OCI-LY1 (cell line): Measurements from ENCODE around the gene RNF38.
"Not testable (repeated sequence)": the region's sequence is repeated elsewhere in the genome, so short reads cannot be mapped to it uniquely, and the experiment has no call there.

Source experiments
- H2AFZ ChIP-seq: fragments of 200-600 bp; sonication (generic), shearing (Covaris generic); 2 replicates; pipeline ENCODE4 v1.6.0; 2014; ENCODE audit warnings: antibody characterized with exemption, mild to moderate bottlenecking, low read length
- H3F3A ChIP-seq: fragments of 200-600 bp; sonication (generic), shearing (Covaris generic); 2 replicates; pipeline ENCODE4 v1.6.0; 2014; ENCODE audit warnings: mild to moderate bottlenecking, antibody characterized with exemption, low read length, moderate library complexity; ENCODE audit not compliant: insufficient read depth
- H3K27ac ChIP-seq: fragments of 200-600 bp; sonication (generic); 2 replicates; pipeline ENCODE4 v1.5.1; 2014; ENCODE audit warnings: low read length, mixed run types, mild to moderate bottlenecking, low read depth; ENCODE audit not compliant: poor library complexity, severe bottlenecking
- H3K27me3 ChIP-seq: fragments of 200-600 bp; sonication (generic); 2 replicates; pipeline ENCODE4 v1.6.0; 2014; ENCODE audit warnings: antibody characterized with exemption, mild to moderate bottlenecking, low read length, moderate library complexity; ENCODE audit not compliant: insufficient read depth
- H3K36me3 ChIP-seq: fragments of 200-600 bp; sonication (generic); 2 replicates; pipeline ENCODE4 v1.6.1; 2014; ENCODE audit warnings: mild to moderate bottlenecking, antibody characterized with exemption, low read length, moderate library complexity, mixed read lengths; ENCODE audit not compliant: insufficient read depth
- H3K4me1 ChIP-seq: fragments of 200-600 bp; sonication (generic); 2 replicates; pipeline ENCODE4 v1.5.1; 2014; ENCODE audit warnings: mild to moderate bottlenecking, low read length, moderate library complexity; ENCODE audit not compliant: insufficient read depth, severe bottlenecking
- H3K4me2 ChIP-seq: fragments of 200-600 bp; sonication (generic), shearing (Covaris generic); 2 replicates; pipeline ENCODE4 v1.6.1; 2014; ENCODE audit warnings: low read length
- H3K4me3 ChIP-seq: fragments of 200-600 bp; sonication (generic); 2 replicates; pipeline ENCODE4 v1.5.1; 2014; ENCODE audit warnings: low read length, low read depth, mild to moderate bottlenecking, mixed read lengths; ENCODE audit not compliant: poor library complexity, severe bottlenecking
- H3K79me2 ChIP-seq: fragments of 200-600 bp; shearing (Covaris generic); 2 replicates; pipeline ENCODE4 v1.6.1; 2016; ENCODE audit warnings: mixed run types, low read length, mixed read lengths; ENCODE audit not compliant: insufficient read depth
- H3K9ac ChIP-seq: fragments of 200-600 bp; sonication (generic), shearing (Covaris generic); 2 replicates; pipeline ENCODE4 v1.6.1; 2014; ENCODE audit warnings: mild to moderate bottlenecking, low read length, mixed read lengths
- H3K9me2 ChIP-seq: fragments of 200-600 bp; sonication (generic), shearing (Covaris generic); 2 replicates; pipeline ENCODE4 v1.6.1; 2014; ENCODE audit warnings: low read depth, mild to moderate bottlenecking, low read length, mixed read lengths
- H3K9me3 ChIP-seq: fragments of 200-600 bp; shearing (Covaris generic); 2 replicates; pipeline ENCODE4 v1.6.1; 2014; ENCODE audit warnings: low read length, mixed read lengths
- H4K20me1 ChIP-seq: fragments of 200-600 bp; sonication (generic), shearing (Covaris generic); 2 replicates; pipeline ENCODE4 v1.6.0; 2016; ENCODE audit warnings: mild to moderate bottlenecking, low read length; ENCODE audit not compliant: insufficient read depth
- CTCF ChIP-seq: fragments of 200-600 bp; sonication (generic), shearing (Covaris generic); IDR thresholded peaks from 2 replicates; pipeline ENCODE4 v1.5.1; 2017; ENCODE audit warnings: mild to moderate bottlenecking, antibody characterized with exemption, low read length, moderate library complexity, mixed read lengths
- EZH2 ChIP-seq: fragments of 200-600 bp; sonication (generic), shearing (Covaris generic); IDR thresholded peaks from 2 replicates; pipeline ENCODE4 v1.8.0; 2017; ENCODE audit warnings: borderline replicate concordance, mixed run types, mild to moderate bottlenecking, antibody characterized with exemption, low read length, moderate library complexity, mixed read lengths

The RNF38 gene

GRCh38 chr9:36325081-36325828 is 74.8 kb downstream of the RNF38 start:
- H3K27ac ChIP-seq: no peak overlapping the region
- no peak for TF ChIP-seq CTCF
- no peak for TF ChIP-seq EZH2
- H3K79me2 ChIP-seq: no peaks in the 10 kb centered on the region
- no peaks in the 10 kb centered on the region for H3F3A ChIP-seq
- no peak overlapping the region for H3K4me2 ChIP-seq
- no peaks in the 10 kb centered on the region for H3K9me3 ChIP-seq
- no peaks in the 10 kb centered on the region for H3K36me3 ChIP-seq
- H2AFZ ChIP-seq: no peak overlapping the region
- H3K9me2 ChIP-seq: no peaks in the 10 kb centered on the region
- H3K4me3 ChIP-seq: no peak overlapping the region
- no peaks in the 10 kb centered on the region for H3K27me3 ChIP-seq
- H3K4me1 ChIP-seq: no peaks in the 10 kb centered on the region
- H3K9ac ChIP-seq: no peak overlapping the region
- H4K20me1 ChIP-seq: no peaks in the 10 kb centered on the region

GRCh38 chr9:36323926-36324325 is 76.1 kb downstream of the RNF38 start:
- TF ChIP-seq EZH2 (no peak), CTCF (no peak)
- no peaks in the 10 kb centered on the region for H3K9me3 ChIP-seq
- H3F3A ChIP-seq: no peaks in the 10 kb centered on the region
- no peak overlapping the region for H3K4me2 ChIP-seq
- H4K20me1 ChIP-seq: no peaks in the 10 kb centered on the region
- H3K4me1 ChIP-seq: no peaks in the 10 kb centered on the region
- H3K27ac ChIP-seq: no peak overlapping the region
- no peak overlapping the region for H3K9ac ChIP-seq
- H3K36me3 ChIP-seq: no peaks in the 10 kb centered on the region
- H3K27me3 ChIP-seq: no peaks in the 10 kb centered on the region
- no peaks in the 10 kb centered on the region for H3K9me2 ChIP-seq
- H2AFZ ChIP-seq: no peak overlapping the region
- no peaks in the 10 kb centered on the region for H3K79me2 ChIP-seq
- no peak overlapping the region for H3K4me3 ChIP-seq

DNA sequence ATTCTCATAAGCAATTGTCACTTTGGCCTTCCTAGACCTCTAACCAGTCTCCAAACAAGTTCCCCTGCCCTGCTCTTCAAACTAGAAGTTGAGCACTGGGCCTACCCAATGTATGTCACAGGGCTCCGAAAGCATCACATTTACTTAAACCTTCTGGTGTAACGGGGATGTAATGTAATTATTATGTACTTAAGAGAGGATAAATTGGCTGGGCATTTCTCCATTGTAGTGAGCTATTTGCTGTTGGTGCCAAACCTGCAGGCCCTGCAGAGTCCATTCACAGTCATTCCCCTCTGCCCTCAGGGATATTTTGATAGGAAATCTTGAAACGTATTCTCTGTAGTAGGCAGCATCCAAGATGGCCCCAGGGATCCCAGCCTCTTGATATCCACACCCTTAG is 77.6 kb downstream of the RNF38 start:
- no peak overlapping the region for H2AFZ ChIP-seq
- TF ChIP-seq EZH2 (no peak), CTCF (no peak)
- no peak overlapping the region for H3K27ac ChIP-seq
- no peaks in the 10 kb centered on the region for H4K20me1 ChIP-seq
- H3K4me1 ChIP-seq: no peaks in the 10 kb centered on the region
- no peak overlapping the region for H3K9ac ChIP-seq
- H3F3A ChIP-seq: no peaks in the 10 kb centered on the region
- no peaks in the 10 kb centered on the region for H3K9me3 ChIP-seq
- no peaks in the 10 kb centered on the region for H3K27me3 ChIP-seq
- H3K4me3 ChIP-seq: no peak overlapping the region
- H3K79me2 ChIP-seq: no peaks in the 10 kb centered on the region
- H3K36me3 ChIP-seq: no peaks in the 10 kb centered on the region
- H3K4me2 ChIP-seq: no peak overlapping the region
- no peaks in the 10 kb centered on the region for H3K9me2 ChIP-seq

DNA sequence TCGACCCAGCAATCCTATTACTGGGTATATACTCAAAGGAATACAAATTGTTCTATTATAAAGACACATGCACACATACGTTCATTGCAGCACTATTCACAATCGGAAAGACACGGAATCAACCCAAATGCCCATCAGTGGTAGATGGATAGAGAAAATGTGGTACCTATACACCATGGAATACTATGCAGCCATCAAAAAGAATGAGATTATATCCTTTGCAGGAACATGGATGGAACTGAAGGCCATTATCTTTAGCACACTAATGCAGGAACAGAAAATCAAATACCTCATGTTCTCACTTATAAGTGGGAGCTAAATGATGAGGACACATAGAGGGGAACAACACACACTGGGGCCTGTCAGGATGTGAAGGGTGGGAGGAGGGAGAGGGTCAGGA is 78.2 kb downstream of the RNF38 start:
- not testable (repeated sequence) for H3K9me3 ChIP-seq, H3K27me3 ChIP-seq, H3F3A ChIP-seq, H2AFZ ChIP-seq, H3K4me1 ChIP-seq, H3K27ac ChIP-seq, H3K9ac ChIP-seq, H4K20me1 ChIP-seq, H3K9me2 ChIP-seq, H3K79me2 ChIP-seq, H3K4me2 ChIP-seq, H3K36me3 ChIP-seq, H3K4me3 ChIP-seq
